NCI-H526 (cell line): ENCODE data around the gene TEX14.
"Not testable (repeated sequence)": the region's sequence is repeated elsewhere in the genome, so short reads cannot be mapped to it uniquely, and the experiment has no call there.

Experiments used
- DNase-seq, 2 experiments: peaks; one replicate each; lab custom pipeline; 2025; lab: John Stamatoyannopoulos, UW

TEX14 gene

DNA sequence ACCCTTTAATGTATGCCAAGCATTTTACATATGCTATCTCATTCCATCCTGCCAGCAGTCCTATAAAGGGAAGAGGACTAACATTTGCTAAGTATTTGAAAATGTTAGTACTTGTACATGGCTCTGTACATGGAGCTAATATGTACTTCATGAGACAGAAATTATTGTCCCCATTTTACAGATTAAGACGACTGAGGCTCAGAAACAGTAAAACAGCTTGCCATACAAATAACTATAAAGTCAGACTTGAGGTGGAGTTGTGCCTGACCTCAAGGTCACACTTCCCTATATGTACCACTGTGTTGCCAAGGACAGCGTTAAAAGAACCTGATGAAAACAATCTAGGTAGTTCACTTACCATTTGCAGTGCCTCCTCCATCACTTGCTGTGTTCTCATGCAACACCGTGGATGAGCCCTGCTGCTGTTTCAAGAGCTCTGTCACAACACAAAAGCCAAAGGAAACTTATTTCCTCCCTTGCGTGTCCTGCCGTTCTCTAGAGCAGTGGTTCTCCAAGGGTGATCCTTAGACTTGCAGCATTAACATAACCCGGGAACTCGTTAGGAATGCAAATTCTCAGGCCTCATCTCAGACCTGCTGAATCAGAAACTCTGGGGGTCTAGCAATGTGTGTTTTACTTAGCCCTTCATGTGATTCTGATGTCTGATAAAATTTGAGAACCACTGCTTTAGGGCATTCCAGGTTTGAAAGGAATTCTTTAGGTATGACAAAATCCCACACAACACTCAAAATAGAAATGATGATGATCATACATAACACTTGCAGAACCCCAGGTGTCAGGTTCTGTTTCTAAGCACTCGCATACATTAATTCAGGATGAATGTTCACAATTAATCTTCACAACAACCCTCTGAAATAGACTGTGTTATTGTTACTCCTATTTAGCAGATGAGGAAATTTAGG is 126.2 kb downstream of the TEX14 start:
- DNase-seq = no peak

DNA sequence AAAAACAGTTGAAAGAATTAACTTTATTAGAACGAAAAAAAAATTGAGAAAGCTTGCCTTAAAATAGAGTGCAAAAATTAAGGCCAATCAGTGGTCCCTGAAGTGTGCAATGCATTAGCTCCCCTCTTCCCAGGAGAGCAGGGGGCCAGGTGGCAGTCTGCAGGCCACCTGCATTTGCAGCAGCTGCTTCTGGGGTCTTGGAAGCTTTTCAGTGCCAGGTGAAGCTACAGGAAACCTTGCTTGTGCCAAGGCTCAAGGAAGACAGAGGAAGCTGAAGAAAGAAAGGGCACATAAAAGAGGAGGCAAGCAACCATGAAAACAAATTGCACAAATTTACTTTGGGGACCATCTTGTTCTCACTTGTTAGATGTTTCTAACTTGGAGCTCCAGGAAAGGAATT is 126.9 kb downstream of the TEX14 start:
- DNase-seq = no peak

DNA sequence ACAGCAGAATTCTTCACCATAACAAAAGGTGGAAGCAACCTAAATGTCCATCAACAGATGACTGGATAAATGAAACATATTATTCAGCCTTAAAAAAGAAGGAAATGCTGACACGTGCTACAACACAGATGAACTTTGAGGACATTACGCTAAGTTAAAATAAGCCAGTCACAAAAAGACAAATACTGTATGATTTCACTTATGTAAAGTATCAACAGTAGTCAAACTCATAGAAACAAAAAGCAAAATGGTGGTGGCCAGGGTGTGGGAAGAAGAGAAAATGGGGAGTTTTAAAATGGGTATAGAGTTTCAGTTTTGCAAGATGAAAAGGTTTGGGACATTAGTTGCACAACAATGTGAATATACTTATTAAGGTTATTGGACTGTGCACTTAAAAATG is 127.6 kb downstream of the TEX14 start:
- DNase-seq = no peak

DNA sequence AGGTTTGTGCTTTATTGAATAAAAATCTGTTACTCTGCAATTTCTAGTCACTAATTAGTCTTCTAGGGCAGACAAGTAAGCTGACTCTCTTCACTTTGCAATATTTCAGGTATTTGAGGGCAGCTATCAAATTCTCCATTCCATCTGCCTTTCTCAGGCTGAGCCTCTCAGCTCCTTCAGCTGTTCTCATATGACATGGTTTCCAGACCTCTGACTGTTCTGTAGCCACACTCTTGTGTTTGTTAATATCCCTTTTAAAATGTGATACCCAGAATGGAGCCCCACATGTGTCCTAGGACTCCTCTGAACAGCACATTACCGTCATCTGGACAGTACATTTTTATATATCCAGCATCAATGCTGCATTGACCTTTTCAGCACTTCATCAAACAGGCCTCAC is 131.3 kb downstream of the TEX14 start:
- no peak for DNase-seq

DNA sequence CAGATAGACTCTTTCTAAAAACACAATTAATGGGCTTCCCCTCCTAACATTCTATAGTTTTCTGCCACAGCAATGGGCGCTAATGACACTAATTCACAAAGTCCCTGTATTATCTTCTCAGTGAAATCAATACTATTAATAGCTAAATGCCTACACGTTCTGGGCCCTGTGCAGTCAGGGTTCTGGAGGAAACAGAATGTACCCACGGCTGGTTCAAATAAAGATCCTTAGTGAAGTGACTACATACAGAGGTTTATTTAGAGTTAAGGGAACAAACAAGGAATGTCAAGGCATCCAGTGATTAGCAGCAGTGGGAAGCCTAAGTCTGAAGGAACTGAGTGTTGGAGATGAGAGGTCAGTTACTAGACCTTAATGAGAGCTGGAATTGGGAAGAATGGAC is 133.9 kb downstream of the TEX14 start:
- no peak for DNase-seq

GRCh38 chr17:58556833-58557250 is 135.0 kb downstream of the TEX14 start:
- no peak for DNase-seq

- not testable (repeated sequence) for DNase-seq
These were observed 136.7 kb downstream of the TEX14 start for GRCh38 chr17:58555109-58555508.

GRCh38 chr17:58541249-58541648 is 150.6 kb downstream of the TEX14 start:
- no peak for DNase-seq

GRCh38 chr17:58539698-58540097 is 152.1 kb downstream of the TEX14 start:
- no peak for DNase-seq

DNA sequence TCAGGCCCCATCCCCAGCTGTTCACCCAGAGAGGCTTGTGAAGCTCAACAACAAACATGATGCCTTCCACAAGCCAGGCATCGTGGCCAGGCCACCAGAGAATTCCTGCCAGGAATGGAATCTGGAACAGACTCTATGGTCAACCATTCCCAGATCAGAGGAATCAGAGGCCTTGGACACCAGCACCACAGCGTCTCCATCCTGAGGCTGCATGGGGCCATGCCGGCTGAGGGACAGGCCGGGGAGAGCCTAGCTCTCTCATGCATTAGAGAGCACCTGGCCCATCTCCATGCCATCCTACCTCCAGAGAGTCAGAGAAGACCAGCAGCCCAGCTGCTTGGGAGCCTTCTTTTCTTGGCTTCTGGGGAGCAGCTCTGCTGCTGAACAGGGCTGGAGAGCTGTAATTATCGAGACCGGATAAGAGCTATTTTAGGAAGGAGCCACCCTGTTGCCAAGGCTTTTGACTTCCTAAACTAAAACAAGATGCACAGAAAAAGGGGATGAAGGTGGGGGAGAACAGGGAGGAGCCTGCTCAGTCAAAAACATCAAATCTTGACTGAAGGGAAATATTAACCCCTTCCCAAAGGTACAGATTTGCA is 152.9 kb downstream of the TEX14 start:
- DNase-seq = no peak

DNA sequence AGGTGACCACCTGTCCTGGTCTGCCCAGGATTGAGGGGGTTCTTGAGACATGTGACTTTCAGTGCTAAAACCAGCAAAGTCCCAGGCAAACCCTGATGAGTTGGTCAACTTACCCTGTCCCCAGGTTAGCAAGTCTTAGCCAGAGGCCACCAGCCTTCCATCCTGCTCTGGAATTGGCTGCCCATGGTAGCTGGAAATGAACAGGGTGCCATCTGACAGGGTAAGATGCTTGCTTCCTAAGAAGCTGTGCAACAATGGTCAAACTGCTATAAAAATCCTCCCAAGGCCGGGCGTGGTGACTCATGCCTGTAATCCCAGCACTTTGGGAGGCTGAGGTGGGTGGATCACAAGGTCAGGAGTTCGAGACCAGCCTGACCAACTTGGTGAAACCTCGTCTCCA is 154.6 kb downstream of the TEX14 start:
- DNase-seq = no peak

- DNase-seq = no peak
These were observed 155.3 kb downstream of the TEX14 start for GRCh38 chr17:58536542-58536941.

DNA sequence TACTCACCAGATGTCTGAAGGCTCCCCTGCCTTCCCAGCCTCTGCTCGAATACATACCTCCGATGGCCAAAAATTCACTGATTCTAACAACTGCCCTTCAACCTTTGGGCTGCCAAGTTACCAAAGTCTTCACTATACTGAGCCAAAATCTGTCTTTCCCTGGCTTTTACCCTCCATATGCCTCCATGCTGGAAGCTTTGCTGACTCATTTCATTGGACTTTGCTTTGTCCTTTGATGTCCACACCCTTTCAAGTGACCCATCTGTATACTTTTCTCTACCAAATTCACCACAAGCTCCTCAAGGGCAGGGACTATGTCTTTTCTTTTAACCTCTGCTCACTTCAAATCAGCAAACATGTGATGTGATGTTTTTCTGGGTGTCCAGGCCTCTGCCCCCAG is 156.4 kb downstream of the TEX14 start:
- DNase-seq = no peak

DNA sequence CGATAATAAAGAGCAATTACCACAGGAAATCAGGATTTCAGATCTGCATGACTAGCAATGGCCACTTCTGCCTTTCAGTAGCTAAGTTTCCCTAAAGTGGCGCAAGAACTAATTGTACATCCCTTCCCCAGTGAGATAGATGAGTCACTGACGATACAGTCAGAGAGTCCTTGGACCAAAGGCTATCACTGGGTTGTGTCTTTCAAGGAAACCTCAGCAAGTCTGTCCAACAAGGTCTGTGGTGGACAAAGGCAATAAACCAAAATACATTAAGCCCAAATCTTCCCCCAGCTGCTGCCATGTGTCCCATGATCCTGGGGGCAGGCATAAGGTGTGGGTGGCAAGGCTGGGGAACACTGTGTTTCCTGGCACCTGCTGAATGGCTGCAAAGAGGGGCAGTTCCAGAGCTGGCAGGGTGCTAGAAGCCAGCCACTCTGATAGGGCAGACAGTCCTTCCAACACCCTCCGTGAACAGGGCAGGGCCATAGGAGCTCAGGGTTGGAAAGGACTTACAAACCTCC is 156.9 kb downstream of the TEX14 start:
- no peak for DNase-seq

DNA sequence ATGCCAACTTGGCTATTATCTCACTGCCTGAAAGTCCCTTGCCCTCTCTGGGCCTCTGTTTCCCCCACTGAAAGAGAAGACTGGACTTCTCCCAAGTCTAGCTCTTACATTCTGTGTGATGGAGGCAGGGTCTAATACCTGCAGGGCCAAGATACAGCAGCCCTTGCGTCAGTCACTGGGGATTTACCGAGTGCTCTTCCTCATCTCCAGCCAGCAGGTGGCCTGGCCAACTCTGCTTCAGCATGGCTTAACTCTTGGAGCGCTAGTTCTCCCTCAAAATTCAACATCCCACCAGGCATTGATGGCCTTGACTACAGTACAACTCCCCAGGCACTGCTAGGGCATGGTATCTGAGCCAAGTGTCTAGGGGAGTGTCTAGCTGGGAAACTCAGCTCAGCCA is 157.5 kb downstream of the TEX14 start:
- DNase-seq = no peak

- DNase-seq = no peak
These were observed 158.1 kb downstream of the TEX14 start for GRCh38 chr17:58533616-58534188.

GRCh38 chr17:58532555-58532951 is 159.3 kb downstream of the TEX14 start:
- no peak for DNase-seq

GRCh38 chr17:58531661-58532554 is 159.9 kb downstream of the TEX14 start:
- peak in 1 of 2 experiments; percentile 72 for DNase-seq

- DNase-seq = peak in 1 of 2 experiments; percentile 17
These were observed 160.7 kb downstream of the TEX14 start for GRCh38 chr17:58531122-58531521.

- DNase-seq = no peak
These were observed 161.2 kb downstream of the TEX14 start for GRCh38 chr17:58530655-58531054.

DNA sequence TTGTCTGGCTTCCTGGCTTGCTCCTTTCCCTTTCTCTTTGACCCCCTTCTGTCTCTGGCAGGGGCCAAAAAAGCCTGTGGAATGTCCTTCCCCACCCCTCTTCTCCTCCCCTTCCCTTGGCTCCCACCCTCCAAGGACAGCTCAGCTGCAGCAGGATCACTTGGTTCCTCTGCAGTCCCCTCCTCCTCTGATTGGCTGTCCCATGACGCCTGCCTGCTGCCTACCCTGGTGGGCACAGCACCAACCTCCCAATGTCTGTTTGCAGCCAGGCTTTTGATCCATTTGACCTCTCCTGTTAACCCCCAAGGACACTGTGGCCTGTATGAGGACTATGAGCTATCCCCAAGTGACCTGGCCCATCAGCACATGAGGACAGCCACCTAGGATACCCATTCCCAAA is 162.6 kb downstream of the TEX14 start:
- no peak for DNase-seq

DNA sequence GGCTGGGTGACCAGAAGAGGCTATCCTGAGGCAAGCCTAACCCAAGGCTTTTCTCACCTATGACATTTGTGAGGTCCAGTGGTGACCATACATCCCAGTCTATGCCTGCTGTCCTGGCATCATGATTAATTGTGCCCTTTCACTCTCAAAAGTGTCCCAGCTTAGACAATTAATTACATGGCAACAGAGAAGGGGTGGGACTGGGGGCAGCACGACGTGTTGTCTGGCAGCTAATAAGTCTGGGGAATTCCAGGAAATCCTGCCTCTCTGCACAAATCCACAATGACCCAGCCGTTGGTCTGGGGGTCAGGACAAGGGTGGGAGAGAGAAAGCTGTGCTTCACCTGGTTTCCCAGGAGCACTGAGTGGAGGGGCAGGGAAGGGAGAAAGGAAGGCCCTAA is 163.4 kb downstream of the TEX14 start:
- no peak for DNase-seq
